PC-3 (cell line): ENCODE results near the gene GTPBP3.

Source experiments
- EZH2phosphoT487 ChIP-seq: fragments of 300-600 bp; sonication (generic); IDR thresholded peaks from 2 replicates; pipeline ENCODE4 v1.6.1; 2018; ENCODE audit warnings: mild to moderate bottlenecking, antibody characterized with exemption, low read length, borderline replicate concordance
- TF ChIP-seq, protein P1 (sequence below): fragments of 300-600 bp; sonication (generic); conservative IDR thresholded peaks from 2 replicates; pipeline ENCODE4 v1.5.1; 2017; ENCODE audit warnings: antibody characterized with exemption, low read depth, mild to moderate bottlenecking, low read length

DNA sequence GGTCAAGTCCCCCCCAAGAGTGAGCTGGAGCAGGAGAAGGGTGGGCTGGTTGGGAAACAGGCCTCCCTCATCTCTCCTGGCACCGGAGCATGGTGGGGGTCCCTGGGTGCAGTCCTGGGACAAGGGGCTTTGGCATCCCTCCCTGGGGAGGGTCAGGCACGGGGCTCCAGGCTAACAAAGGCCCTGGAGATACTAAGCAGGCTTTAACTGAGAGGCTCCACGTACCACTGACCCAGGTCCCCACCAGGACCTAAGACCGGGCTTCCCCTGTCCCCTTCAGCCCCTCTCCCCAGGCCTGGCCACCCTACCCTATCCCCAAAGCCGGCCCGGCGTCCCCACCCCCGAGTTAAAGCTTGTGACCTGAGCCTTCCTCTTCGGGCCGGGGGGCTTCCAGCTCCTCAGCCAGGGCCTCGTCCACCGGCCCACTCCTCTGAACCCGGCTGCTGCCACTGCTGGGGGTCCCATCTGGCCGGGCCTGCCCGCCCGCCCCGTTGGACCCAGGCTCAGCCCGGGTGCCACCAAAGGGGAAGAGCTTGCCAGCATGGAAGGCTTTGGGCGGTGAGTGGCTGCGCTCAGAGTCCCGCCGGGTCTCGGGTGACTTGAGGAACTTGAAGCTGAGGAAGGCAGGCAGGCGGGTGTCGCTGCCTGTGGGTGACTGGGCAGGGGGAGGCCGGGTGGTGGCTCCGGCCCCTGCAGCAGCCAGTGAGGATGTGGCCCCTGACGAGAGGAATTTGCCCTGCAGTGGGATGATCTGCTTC lies 12.8 kb upstream of the GTPBP3 start:
- no peak for TF ChIP-seq EZH2phosphoT487
- TF ChIP-seq, protein P1, sequence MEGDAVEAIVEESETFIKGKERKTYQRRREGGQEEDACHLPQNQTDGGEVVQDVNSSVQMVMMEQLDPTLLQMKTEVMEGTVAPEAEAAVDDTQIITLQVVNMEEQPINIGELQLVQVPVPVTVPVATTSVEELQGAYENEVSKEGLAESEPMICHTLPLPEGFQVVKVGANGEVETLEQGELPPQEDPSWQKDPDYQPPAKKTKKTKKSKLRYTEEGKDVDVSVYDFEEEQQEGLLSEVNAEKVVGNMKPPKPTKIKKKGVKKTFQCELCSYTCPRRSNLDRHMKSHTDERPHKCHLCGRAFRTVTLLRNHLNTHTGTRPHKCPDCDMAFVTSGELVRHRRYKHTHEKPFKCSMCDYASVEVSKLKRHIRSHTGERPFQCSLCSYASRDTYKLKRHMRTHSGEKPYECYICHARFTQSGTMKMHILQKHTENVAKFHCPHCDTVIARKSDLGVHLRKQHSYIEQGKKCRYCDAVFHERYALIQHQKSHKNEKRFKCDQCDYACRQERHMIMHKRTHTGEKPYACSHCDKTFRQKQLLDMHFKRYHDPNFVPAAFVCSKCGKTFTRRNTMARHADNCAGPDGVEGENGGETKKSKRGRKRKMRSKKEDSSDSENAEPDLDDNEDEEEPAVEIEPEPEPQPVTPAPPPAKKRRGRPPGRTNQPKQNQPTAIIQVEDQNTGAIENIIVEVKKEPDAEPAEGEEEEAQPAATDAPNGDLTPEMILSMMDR = no peak
